Fibroblast of skin of right biceps (primary cell): ENCODE results near the gene SYTL3.
"Not testable (repeated sequence)": the region's sequence is repeated elsewhere in the genome, so short reads cannot be mapped to it uniquely, and the experiment has no call there.

Source experiments
- DNase-seq: peaks from one replicate; pipeline ENCODE4 v3.0.0-alpha.2; 2013

SYTL3 gene

DNA sequence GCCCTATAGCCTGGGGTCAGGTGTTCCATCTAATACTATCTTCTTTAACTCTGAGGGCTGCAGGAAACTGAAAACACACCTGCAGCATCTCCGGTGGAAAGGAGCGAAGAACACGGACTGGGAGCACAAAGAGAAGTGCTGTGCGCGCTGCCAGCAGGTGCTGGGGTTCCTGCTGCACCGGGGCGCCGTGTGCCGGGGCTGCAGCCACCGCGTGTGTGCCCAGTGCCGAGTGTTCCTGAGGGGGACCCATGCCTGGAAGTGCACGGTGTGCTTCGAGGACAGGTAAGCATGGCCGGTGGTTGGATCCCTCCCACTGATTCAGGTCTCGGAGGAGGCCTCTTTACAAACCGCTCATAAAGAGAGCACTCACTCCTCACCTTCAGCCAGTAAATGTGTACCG lies 15.5 kb downstream of the SYTL3 start:
- no peak for DNase-seq

DNA sequence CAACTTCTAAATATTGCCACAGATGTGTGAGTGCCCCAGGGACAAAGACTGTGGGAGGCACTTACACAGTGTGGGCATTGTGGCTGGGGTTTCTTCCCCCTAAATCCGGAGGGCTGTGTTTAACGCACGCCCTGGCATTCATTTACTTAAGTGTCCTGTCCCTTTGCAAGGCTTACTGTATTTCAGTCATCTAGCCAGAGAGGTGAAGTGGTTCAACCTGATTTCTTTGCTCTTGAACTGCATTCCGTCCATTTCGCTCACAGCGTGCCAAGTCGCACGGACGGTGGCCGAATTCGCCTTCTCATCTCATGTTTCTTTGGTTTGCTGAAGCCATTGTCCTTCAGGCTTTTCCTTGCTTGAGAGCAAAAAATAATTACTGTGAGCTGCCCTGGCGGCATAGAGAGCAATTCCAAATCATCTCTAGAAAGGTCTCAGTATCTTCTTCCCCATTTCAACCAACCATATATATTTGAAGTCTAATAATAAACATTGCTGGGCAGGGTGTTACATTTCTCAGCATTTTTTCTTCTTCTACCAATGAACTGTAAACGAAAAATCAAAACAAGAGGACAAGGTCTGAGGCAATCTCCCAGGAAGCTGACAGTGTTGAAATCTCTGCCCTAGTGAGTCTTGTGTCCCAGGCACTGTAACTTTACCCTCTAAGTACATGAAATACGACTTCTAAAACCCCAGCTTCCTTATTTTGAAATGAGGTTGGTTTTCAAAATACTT lies 16.9 kb downstream of the SYTL3 start:
- DNase-seq, result peak; percentile 39

- no peak for DNase-seq
Measured at GRCh38 chr6:158667360-158667981, 17.6 kb downstream of the SYTL3 start.

DNA sequence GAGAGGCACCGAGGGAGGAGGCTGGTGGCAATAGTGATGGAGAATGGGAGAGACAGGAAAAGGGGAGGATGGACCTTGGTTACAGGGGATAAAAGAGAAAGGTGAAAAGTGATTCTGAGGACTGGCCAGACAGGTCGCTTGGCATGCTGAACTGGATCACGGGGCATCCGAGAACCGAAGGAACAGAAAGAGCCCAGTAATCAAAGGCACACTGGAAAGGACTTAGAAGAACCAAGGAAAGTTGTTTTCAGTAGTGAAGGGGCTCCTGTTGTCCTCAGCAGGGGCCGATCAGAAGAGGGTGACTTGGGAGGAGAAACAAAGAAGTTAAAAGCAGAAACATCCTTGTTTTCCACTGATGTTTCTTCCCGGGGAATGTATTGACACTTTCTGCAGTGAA lies 18.9 kb downstream of the SYTL3 start:
- no peak for DNase-seq

- peak; percentile 22 for DNase-seq
Measured at GRCh38 chr6:158669145-158670035, 19.5 kb downstream of the SYTL3 start.

DNA sequence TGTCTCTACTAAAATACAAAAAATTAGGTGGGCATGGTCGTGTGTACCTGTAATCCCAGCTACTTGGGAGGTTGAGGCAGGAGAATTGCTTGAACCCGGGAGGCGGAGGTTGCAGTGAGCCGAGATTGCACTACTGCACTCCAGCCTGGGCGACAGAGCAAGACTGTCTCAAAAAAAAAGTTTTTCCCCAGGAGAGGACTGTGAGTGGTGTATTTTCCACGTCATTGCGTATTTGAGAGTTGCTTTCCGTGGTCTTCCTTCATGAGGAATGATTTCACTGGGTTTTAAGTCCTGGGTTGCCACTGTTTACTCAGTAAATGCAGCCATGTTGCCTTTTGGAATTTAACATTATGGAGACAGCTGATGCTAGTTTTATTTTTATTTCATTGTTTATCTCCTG lies 22.3 kb downstream of the SYTL3 start:
- not testable (repeated sequence) for DNase-seq

DNA sequence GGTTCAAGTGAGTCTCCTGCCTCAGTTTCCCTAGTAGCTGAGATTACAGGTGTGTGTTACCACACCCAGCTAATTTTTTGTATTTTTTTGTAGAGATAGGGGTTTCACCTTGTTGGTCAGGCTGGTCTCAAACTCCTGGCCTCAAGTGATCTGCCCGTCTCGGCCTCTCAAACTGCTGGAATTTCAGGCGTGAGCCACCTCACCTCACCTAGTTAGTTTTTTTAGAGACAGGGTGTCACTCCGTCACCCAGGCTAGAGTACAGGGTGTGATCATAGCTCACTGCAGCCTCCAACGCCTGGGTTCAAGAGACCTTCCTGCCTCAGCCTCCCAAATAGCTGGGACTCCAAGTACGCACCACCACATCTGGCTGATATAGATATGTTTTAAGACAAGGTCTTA lies 22.9 kb downstream of the SYTL3 start:
- no peak for DNase-seq

DNA sequence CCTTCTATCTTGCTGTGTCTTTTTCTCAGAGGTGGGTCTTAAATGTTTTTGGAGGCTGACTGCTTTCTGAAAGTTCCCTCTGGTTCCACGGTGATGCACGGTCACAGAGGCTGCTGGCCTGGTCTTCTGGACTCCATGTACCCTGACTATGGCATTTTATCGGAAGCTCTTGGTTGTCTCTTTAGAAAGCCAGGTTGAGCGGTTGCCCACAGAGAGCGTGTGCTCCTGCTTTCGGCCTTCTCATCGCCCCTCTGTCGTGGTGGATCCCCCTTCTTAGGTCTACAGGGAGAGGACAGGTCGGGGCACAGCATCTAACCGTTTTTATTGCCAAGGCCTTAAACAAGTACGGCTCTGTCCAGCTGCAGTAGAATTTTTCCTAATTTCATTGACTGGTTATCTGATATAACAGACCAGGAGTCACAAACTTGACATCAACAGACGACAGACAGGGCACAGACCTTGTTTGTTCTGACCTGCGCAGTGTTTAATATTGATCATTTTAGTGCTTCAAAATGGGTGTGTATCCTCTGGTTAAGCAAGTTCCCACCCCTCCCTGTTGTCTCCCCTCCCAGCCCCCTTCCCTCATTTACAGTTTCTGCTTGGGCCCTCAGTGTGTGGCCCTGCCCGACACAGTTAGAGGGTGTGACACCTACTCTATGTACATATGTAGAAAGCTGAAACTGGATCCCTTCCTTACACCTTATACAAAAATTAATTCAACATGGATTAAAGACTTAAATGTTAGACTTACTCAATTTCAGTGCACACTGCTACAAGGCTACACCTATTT lies 24.7 kb downstream of the SYTL3 start:
- DNase-seq, result no peak

- not testable (repeated sequence) for DNase-seq
Measured at GRCh38 chr6:158677094-158677493, 27.2 kb downstream of the SYTL3 start.

DNA sequence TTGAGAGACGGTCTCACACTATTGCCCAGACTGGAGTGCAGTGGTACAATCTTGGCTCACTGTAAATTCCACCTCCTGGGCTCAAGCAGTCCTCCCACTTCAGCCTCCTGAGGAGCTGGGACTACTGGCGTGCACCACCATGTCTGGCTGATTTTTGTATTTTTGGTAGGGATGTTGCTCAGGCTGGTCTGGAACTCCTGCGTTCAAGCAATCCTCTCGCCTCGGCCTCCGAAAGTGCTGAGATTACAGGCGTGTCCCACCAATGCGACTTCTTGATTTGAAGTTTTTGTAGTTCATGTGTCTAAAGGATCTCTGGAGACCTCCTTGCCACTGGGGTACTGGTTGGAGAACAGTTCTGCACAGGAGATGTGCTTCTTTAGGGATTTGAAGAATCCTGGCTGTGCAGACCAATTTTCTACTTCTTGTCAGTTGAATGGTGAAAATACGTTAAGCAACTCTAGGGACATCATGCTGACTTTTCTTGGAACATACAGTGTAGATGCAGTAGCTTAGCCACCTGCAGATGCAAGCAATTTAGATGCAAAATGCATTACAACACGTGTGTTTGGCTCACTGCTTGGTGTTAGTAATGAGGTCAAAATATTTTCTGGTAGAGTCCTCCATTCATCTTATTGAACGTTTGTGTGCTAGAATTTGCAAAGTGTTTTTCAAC lies 28.2 kb downstream of the SYTL3 start:
- no peak for DNase-seq

GRCh38 chr6:158680015-158680414 lies 30.2 kb downstream of the SYTL3 start:
- DNase-seq, result no peak

DNA sequence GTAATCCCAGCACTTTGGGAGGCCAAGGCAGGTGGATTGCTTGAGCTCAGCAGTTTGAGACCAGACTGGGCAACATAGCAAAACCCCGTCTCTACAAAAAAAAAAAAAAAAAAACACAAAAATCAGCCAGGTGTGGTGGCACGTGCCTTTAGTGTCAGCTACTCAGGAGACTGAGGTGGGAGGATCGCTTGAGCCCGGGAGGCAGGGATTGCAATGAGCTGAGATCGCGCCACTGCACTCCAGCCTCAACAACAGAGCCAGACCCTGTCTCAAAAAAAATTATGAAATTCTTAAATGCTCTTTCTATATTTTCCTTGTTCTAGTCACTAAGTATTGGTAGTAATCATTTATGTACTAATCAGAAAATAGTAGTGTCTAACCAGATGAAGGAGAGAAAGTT lies 30.6 kb downstream of the SYTL3 start:
- DNase-seq, result no peak

GRCh38 chr6:158684311-158684710 lies 34.5 kb downstream of the SYTL3 start:
- no peak for DNase-seq

- DNase-seq, result no peak
Measured at GRCh38 chr6:158684745-158685324, 35.0 kb downstream of the SYTL3 start.

DNA sequence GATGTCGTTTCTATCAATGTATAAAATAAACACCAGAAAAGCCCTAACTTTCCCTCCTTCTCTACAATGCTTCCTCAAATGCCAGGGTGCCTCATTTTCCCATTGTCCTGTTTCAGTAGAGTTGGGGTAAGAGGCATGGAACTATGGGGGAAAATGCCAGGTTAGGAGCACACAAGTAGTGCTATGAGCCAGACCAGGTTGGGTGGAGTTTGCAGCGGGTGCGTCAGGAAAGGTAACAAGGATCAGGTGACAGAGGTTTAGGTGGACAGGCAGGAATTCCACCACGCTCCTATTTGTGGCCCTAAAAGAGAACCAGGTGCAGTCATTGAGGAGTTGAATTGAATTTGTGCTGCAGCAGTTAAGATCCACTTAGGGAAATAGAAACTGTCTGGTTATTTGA lies 36.5 kb downstream of the SYTL3 start:
- DNase-seq, result no peak

DNA sequence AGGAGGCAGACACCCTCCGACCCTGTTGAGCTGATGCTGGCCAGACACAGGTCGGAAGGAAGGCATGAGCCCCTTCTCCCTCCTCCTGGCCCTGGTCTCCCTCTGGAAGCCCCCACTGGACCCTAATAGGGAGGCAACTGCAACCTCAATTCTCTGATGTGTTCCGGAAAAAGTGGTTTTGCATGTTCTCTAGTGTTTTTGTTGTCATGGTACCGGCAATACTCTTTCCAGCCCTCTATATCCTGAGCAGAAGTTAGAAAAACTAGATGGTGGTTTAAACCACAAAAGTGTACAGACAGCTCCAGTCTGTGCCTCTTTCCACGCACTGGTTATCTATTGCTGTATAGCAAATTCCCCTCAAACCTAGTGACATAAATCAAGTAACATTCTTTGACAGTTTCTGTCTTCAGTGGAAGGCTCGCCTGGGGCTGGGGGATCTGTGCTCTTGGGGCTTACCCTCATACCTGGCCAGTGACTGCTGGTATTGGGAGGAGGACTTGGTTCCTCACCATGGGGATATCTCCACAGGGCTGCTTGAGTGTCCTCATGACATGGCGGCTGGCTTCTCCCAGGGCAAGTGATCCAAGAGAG lies 37.0 kb downstream of the SYTL3 start:
- DNase-seq, result no peak

GRCh38 chr6:158687506-158687905 lies 37.7 kb downstream of the SYTL3 start:
- no peak for DNase-seq

GRCh38 chr6:158688860-158689259 lies 39.0 kb downstream of the SYTL3 start:
- peak; percentile 26 for DNase-seq

- no peak for DNase-seq
Measured at GRCh38 chr6:158694913-158695312, 45.1 kb downstream of the SYTL3 start.

- DNase-seq, result peak; percentile 48
Measured at GRCh38 chr6:158697811-158698210, 48.0 kb downstream of the SYTL3 start.

GRCh38 chr6:158698931-158699330 lies 49.1 kb downstream of the SYTL3 start:
- no peak for DNase-seq

DNA sequence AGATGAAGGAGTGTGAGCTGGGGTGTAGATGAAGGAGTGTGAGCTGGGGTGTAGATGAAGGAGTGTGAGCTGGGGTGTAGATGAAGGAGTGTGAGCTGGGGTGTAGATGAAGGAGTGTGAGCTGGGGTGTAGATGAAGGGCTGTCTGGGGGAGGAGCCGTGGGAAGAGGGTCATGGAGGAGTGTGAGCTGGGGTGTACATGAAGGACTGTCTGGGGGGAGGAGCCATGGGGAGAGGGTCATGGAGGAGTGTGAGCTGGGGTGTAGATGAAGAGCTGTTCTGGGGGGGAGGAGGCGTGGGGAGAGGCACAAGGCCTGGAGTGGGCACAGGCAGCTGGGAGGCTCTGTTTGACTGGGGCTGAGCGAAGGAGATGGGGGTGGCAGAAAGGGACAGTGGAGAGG lies 51.4 kb downstream of the SYTL3 start:
- DNase-seq, result not testable (repeated sequence)
